Stimulated activated CD4-positive, alpha-beta T cell treated with anti-CD3 and anti-CD28 coated beads, Interleukin-2, amount 100 ng/mL, for 4 hours (primary cell): ENCODE measurements around the gene CHST10.

ENCODE experiments used
- DNase-seq: peaks from one replicate; pipeline ENCODE4 v3.0.0-alpha.2; 2020; ENCODE audit warnings: low read depth

CHST10 gene

GRCh38 chr2:100416397-100416934 lies 1.0 kb downstream of the CHST10 start:
- DNase-seq = no peak

GRCh38 chr2:100413571-100413970 lies 3.9 kb downstream of the CHST10 start:
- DNase-seq = no peak

- DNase-seq = no peak
These were observed 4.6 kb downstream of the CHST10 start for GRCh38 chr2:100412881-100413321.

- no peak for DNase-seq
These were observed 5.0 kb downstream of the CHST10 start for GRCh38 chr2:100412466-100412865.

- no peak for DNase-seq
These were observed 5.6 kb downstream of the CHST10 start for GRCh38 chr2:100411841-100412292.

GRCh38 chr2:100409975-100410647 lies 7.4 kb downstream of the CHST10 start:
- DNase-seq = no peak

- no peak for DNase-seq
These were observed 8.0 kb downstream of the CHST10 start for GRCh38 chr2:100409461-100409860.

- no peak for DNase-seq
These were observed 8.5 kb downstream of the CHST10 start for GRCh38 chr2:100408941-100409340.

- DNase-seq = no peak
These were observed 9.4 kb downstream of the CHST10 start for GRCh38 chr2:100408104-100408503.

GRCh38 chr2:100407563-100407962 lies 9.9 kb downstream of the CHST10 start:
- no peak for DNase-seq

GRCh38 chr2:100407073-100407472 lies 10.4 kb downstream of the CHST10 start:
- no peak for DNase-seq

GRCh38 chr2:100406120-100406508 lies 11.4 kb downstream of the CHST10 start:
- DNase-seq = no peak

GRCh38 chr2:100405403-100406119 lies 11.9 kb downstream of the CHST10 start:
- no peak for DNase-seq

GRCh38 chr2:100404411-100404810 lies 13.1 kb downstream of the CHST10 start:
- no peak for DNase-seq

GRCh38 chr2:100403722-100404121 lies 13.7 kb downstream of the CHST10 start:
- no peak for DNase-seq

GRCh38 chr2:100401268-100401667 lies 16.2 kb downstream of the CHST10 start:
- DNase-seq = no peak

- DNase-seq = no peak
These were observed 17.8 kb downstream of the CHST10 start for GRCh38 chr2:100399714-100400113.

- no peak for DNase-seq
These were observed 19.5 kb downstream of the CHST10 start for GRCh38 chr2:100397976-100398375.

- DNase-seq = no peak
These were observed 20.2 kb downstream of the CHST10 start for GRCh38 chr2:100397118-100397860.

- DNase-seq = no peak
These were observed 21.0 kb downstream of the CHST10 start for GRCh38 chr2:100396483-100396882.

GRCh38 chr2:100395532-100396350 lies 21.7 kb downstream of the CHST10 start:
- no peak for DNase-seq
